HUDEP-2 (cell line): ENCODE measurements around the gene GTSF1L.
A peak's percentile ranks its signal among the peaks of the same experiment; 100 is the strongest.
"Not testable (repeated sequence)": the region's sequence is repeated elsewhere in the genome, so short reads cannot be mapped to it uniquely, and the experiment has no call there.

Experiments
- DNase-seq, 76 experiments: peaks; one replicate each; lab custom pipeline; 2025; ENCODE audit not compliant: unreplicated experiment in 76 of 76; lab: John Stamatoyannopoulos, UW

Gene GTSF1L

GRCh38 chr20:43726811-43727338 is at the start of gene GTSF1L:
TSS of gene GTSF1L (minus strand) at chr20:43727002. CDS start at chr20:43726694, 308 bp downstream.
- no peak for DNase-seq

- DNase-seq: no peak
Observed at GRCh38 chr20:43774754-43775153, 48.0 kb upstream of the GTSF1L start.

GRCh38 chr20:43771503-43772190 is 44.8 kb upstream of the GTSF1L start:
- no peak for DNase-seq

GRCh38 chr20:43770342-43770741 is 43.5 kb upstream of the GTSF1L start:
- DNase-seq: no peak

- DNase-seq: no peak
Observed at GRCh38 chr20:43767686-43768474, 41.1 kb upstream of the GTSF1L start.

GRCh38 chr20:43766917-43767316 is 40.1 kb upstream of the GTSF1L start:
- no peak for DNase-seq

- no peak for DNase-seq
Observed at GRCh38 chr20:43766385-43766784, 39.6 kb upstream of the GTSF1L start.

GRCh38 chr20:43765916-43766315 is 39.1 kb upstream of the GTSF1L start:
- DNase-seq: no peak

- no peak for DNase-seq
Observed at GRCh38 chr20:43762911-43763310, 36.1 kb upstream of the GTSF1L start.

GRCh38 chr20:43761386-43762340 is 34.9 kb upstream of the GTSF1L start:
- DNase-seq: no peak

- DNase-seq: not testable (repeated sequence)
Observed at GRCh38 chr20:43757888-43758287, 31.1 kb upstream of the GTSF1L start.

- DNase-seq: no peak
Observed at GRCh38 chr20:43755851-43756250, 29.0 kb upstream of the GTSF1L start.

- no peak for DNase-seq
Observed at GRCh38 chr20:43755390-43755789, 28.6 kb upstream of the GTSF1L start.

GRCh38 chr20:43752561-43753301 is 25.9 kb upstream of the GTSF1L start:
- no peak for DNase-seq

- DNase-seq: no peak
Observed at GRCh38 chr20:43752051-43752360, 25.2 kb upstream of the GTSF1L start.

GRCh38 chr20:43751167-43752050 is 24.6 kb upstream of the GTSF1L start:
- no peak for DNase-seq

GRCh38 chr20:43750774-43751166 is 24.0 kb upstream of the GTSF1L start:
- no peak for DNase-seq

GRCh38 chr20:43749734-43750294 is 23.0 kb upstream of the GTSF1L start:
- peak in 59 of 76 experiments; percentile 2 to 78 (median 47) for DNase-seq

GRCh38 chr20:43748274-43748673 is 21.5 kb upstream of the GTSF1L start:
- DNase-seq: no peak
